ENCODE data around the gene CASP8AP2. TPM values are rescaled to one million over a fixed set of nuclear protein-coding genes. Genes with fewer than 3 reads are reported as not detected.

CASP8AP2 gene
- total and polyA plus RNA-seq, 9 of the 15 experiments (the other 6 are each of a cell fraction or from before 2014, with no cell fraction given) = 10.6 to 30.0 (median 19.1) TPM

GRCh38 chr6:89819336-89820130, 10.1 kb upstream of the CASP8AP2 start, which contains the start of gene MDN1 (continued):
- TF ChIP-seq, protein P1, sequence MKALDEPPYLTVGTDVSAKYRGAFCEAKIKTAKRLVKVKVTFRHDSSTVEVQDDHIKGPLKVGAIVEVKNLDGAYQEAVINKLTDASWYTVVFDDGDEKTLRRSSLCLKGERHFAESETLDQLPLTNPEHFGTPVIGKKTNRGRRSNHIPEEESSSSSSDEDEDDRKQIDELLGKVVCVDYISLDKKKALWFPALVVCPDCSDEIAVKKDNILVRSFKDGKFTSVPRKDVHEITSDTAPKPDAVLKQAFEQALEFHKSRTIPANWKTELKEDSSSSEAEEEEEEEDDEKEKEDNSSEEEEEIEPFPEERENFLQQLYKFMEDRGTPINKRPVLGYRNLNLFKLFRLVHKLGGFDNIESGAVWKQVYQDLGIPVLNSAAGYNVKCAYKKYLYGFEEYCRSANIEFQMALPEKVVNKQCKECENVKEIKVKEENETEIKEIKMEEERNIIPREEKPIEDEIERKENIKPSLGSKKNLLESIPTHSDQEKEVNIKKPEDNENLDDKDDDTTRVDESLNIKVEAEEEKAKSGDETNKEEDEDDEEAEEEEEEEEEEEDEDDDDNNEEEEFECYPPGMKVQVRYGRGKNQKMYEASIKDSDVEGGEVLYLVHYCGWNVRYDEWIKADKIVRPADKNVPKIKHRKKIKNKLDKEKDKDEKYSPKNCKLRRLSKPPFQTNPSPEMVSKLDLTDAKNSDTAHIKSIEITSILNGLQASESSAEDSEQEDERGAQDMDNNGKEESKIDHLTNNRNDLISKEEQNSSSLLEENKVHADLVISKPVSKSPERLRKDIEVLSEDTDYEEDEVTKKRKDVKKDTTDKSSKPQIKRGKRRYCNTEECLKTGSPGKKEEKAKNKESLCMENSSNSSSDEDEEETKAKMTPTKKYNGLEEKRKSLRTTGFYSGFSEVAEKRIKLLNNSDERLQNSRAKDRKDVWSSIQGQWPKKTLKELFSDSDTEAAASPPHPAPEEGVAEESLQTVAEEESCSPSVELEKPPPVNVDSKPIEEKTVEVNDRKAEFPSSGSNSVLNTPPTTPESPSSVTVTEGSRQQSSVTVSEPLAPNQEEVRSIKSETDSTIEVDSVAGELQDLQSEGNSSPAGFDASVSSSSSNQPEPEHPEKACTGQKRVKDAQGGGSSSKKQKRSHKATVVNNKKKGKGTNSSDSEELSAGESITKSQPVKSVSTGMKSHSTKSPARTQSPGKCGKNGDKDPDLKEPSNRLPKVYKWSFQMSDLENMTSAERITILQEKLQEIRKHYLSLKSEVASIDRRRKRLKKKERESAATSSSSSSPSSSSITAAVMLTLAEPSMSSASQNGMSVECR (CRISPR knock-in tag; IDR thresholded peaks at IDR 0.05) = peak; percentile 99
- no peak for TF ChIP-seq NR4A1 (CRISPR knock-in tag; IDR thresholded peaks at IDR 0.05)
- TF ChIP-seq NR4A1 (tag; IDR thresholded peaks at IDR 0.05) = 0 out of 2 replicates have a peak, but pooled peaks have one; percentile 71
- TF ChIP-seq ZFP91 (CRISPR knock-in tag; IDR thresholded peaks at IDR 0.05) = 0 out of 2 replicates have a peak, but pooled peaks have one; percentile 45
- TF ChIP-seq, protein P2, sequence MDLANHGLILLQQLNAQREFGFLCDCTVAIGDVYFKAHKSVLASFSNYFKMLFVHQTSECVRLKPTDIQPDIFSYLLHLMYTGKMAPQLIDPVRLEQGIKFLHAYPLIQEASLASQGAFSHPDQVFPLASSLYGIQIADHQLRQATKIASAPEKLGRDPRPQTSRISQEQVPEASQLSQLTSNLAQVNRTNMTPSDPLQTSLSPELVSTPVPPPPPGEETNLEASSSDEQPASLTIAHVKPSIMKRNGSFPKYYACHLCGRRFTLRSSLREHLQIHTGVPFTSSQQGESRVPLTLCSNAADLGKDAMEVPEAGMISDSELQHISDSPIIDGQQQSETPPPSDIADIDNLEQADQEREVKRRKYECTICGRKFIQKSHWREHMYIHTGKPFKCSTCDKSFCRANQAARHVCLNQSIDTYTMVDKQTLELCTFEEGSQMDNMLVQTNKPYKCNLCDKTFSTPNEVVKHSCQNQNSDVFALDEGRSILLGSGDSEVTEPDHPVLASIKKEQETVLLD (IDR thresholded peaks at IDR 0.05) = no peak
- TF ChIP-seq ATF1 (CRISPR knock-in tag; IDR thresholded peaks at IDR 0.05) = peak; percentile 93
- peak; percentile 99 for TF ChIP-seq ATF1 (tag; IDR thresholded peaks at IDR 0.05)
- TF ChIP-seq SP1 (CRISPR knock-in tag; IDR thresholded peaks at IDR 0.05) = peak; percentile 85
- peak; percentile 95 for TF ChIP-seq ZBTB12 (CRISPR knock-in tag; IDR thresholded peaks at IDR 0.05)
- TF ChIP-seq JUND (IDR thresholded peaks at IDR 0.05; ENCODE audit: borderline replicate concordance, low read depth, low read length) = peak; percentile 59
- TF ChIP-seq JUND (tag; IDR thresholded peaks at IDR 0.05; ENCODE audit: borderline replicate concordance, low read depth, low read length) = peak; percentile 52; the same call in 1 of the 3 replicates
- peak in 1 of 2 experiments; percentile 59; a peak in 1 of 3 replicates for TF ChIP-seq CBX3 (IDR thresholded peaks at IDR 0.05; ENCODE audit: borderline replicate concordance in 1 of 2, low read length in 2 of 2)
- peak; percentile 94 for TF ChIP-seq POLR2G (IDR thresholded peaks at IDR 0.05; ENCODE audit: low read depth, low read length)
- TF ChIP-seq NFXL1 (CRISPR knock-in tag; IDR thresholded peaks at IDR 0.05) = no peak
- TF ChIP-seq ZBTB17 (CRISPR knock-in tag; IDR thresholded peaks at IDR 0.05) = peak; percentile 43; the same call in 1 of the 2 replicates
- peak; percentile 59; the same call in 1 of the 2 replicates for TF ChIP-seq E2F1 (CRISPR knock-in tag; IDR thresholded peaks at IDR 0.05)
- TF ChIP-seq PHF8 (IDR thresholded peaks at IDR 0.05; ENCODE audit: borderline replicate concordance, low read length) = peak; percentile 90

Data from K562 (cell line).